Activated naive CD4-positive, alpha-beta T cell treated with anti-CD3 and anti-CD28 coated beads, Interleukin-2, amount 10 ng/mL, durations not matched to agents 5 hours and 36 hours (primary cell): Measurements from ENCODE around the gene PACRGL. TPM values are rescaled to one million over a fixed set of nuclear protein-coding genes. Genes with fewer than 3 reads are reported as not detected.

Source experiments
- total RNA-seq, 2 experiments: library from RNA; stranded (reverse); gene quantifications; one replicate each; pipeline ENCODE4 v1.2.3, GENCODE V29; 2021

Gene PACRGL
- total RNA-seq, result 1 to 10 TPM; 7.8 to 9.5 TPM

GRCh38 chr4:20700007-20700761, at the start of gene PACRGL:
TSS of gene PACRGL (plus strand) at chr4:20700458. CDS start at chr4:20704482, 4,024 bp downstream.

